ENCODE data around the gene GALNT18. TPM values are rescaled to one million over a fixed set of nuclear protein-coding genes. Genes with fewer than 3 reads are reported as not detected.

The GALNT18 gene
- total and polyA plus RNA-seq, 2 donors (not counting 3 experiments of a cell fraction or from before 2014, with no cell fraction given): 0.17 to 0.18 TPM

- H2AFZ ChIP-seq (ENCODE audit: low read depth, low read length): no peak overlapping the region
- no peaks in the 10 kb centered on the region for H3K9me3 ChIP-seq (replicated peaks; ENCODE audit: control insufficient read depth, insufficient read depth, low read length)
- dilution Hi-C loops (cut with MboI; ENCODE audit: extremely low pct_ligation_motif_present, low sequenced_read_pairs): no loop called here
- no peaks in the 10 kb centered on the region for H3K4me1 ChIP-seq (ENCODE audit: control insufficient read depth, extremely low read depth, insufficient read depth, low read length)
- no peaks in the 10 kb centered on the region for H4K20me1 ChIP-seq (replicated peaks; ENCODE audit: control insufficient read depth, extremely low read depth, insufficient read depth, low read length)
- H3K36me3 ChIP-seq (ENCODE audit: control insufficient read depth in 2 of 2, extremely low read depth in 1 of 2, insufficient read depth in 2 of 2, low read length in 2 of 2): no peaks in the 10 kb centered on the region
- H3K9me1 ChIP-seq (replicated peaks; ENCODE audit: control insufficient read depth, extremely low read depth, insufficient read depth, low read length): no peaks in the 10 kb centered on the region
- intact Hi-C loops (cut with micrococcal nuclease): no loop called here
- FAIRE-seq (no peak), DNase-seq (ENCODE audit: low read depth, low spot score) (no peak)
- H3K79me2 ChIP-seq (ENCODE audit: control insufficient read depth, insufficient read depth, low read length): no peaks in the 10 kb centered on the region
- ChIA-PET POLR2A (no interaction called here), CTCF (no interaction called here)
- no peak overlapping the region for H3K4me2 ChIP-seq (ENCODE audit: insufficient read depth, low read length)
- no peaks in the 10 kb centered on the region for H3K27me3 ChIP-seq (ENCODE audit: control insufficient read depth in 2 of 2, insufficient read depth in 2 of 2, low read length in 2 of 2)
- no peak overlapping the region for H3K27ac ChIP-seq (ENCODE audit: insufficient read depth, low read depth, low read length)
- no peak overlapping the region for H3K4me3 ChIP-seq (replicated peaks in 1 of 3; ENCODE audit: insufficient read depth in 1 of 3, low read depth in 1 of 3, low read length in 3 of 3)
- TF ChIP-seq CTCF (IDR thresholded peaks at IDR 0.05; ENCODE audit: extremely low read depth in 1 of 2, insufficient read depth in 1 of 2, low read depth in 1 of 2, low read length in 2 of 2): no peak
- TF ChIP-seq MAX (IDR thresholded peaks at IDR 0.05; ENCODE audit: insufficient read depth, insufficient read length): no peak
- no peak for TF ChIP-seq GATA2 (IDR thresholded peaks at IDR 0.05; ENCODE audit: insufficient read depth, insufficient read length, low read depth, low read length)
- TF ChIP-seq FOS (IDR thresholded peaks at IDR 0.05; ENCODE audit: borderline replicate concordance, insufficient read depth, low read length): no peak
- no peak for TF ChIP-seq POLR2AphosphoS5 (IDR thresholded peaks at IDR 0.05; ENCODE audit: insufficient read depth, low read depth, low read length)
- no peak for TF ChIP-seq MYC (IDR thresholded peaks at IDR 0.05; ENCODE audit: low read depth, low read length)
- BruUV-seq (replicated peaks): no TSS peak
- H3K9ac ChIP-seq (replicated peaks; ENCODE audit: extremely low read depth, insufficient read depth, low read length): no peak overlapping the region
Measured at GRCh38 chr11:11537871-11538270, 83.9 kb downstream of the GALNT18 start.

- H3K4me3 ChIP-seq (replicated peaks in 1 of 3; ENCODE audit: insufficient read depth in 1 of 3, low read depth in 1 of 3, low read length in 3 of 3): no peak overlapping the region
- TF ChIP-seq JUN (IDR thresholded peaks at IDR 0.05; ENCODE audit: borderline replicate concordance, insufficient read depth, insufficient read length, low read depth) (no peak), FOS (IDR thresholded peaks at IDR 0.05; ENCODE audit: borderline replicate concordance, insufficient read depth, low read length) (no peak)
- H4K20me1 ChIP-seq (replicated peaks; ENCODE audit: control insufficient read depth, extremely low read depth, insufficient read depth, low read length): no peaks in the 10 kb centered on the region
- BruUV-seq (replicated peaks): no TSS peak
- FAIRE-seq: no peak
- H3K36me3 ChIP-seq (ENCODE audit: control insufficient read depth in 2 of 2, extremely low read depth in 1 of 2, insufficient read depth in 2 of 2, low read length in 2 of 2): no peaks in the 10 kb centered on the region
- no peaks in the 10 kb centered on the region for H3K9me3 ChIP-seq (replicated peaks; ENCODE audit: control insufficient read depth, insufficient read depth, low read length)
- H3K9ac ChIP-seq (replicated peaks; ENCODE audit: extremely low read depth, insufficient read depth, low read length): no peak overlapping the region
- POLR2A ChIA-PET: no interaction called here
- H3K4me2 ChIP-seq (ENCODE audit: insufficient read depth, low read length): no peak overlapping the region
- H3K9me1 ChIP-seq (replicated peaks; ENCODE audit: control insufficient read depth, extremely low read depth, insufficient read depth, low read length): no peaks in the 10 kb centered on the region
- no peaks in the 10 kb centered on the region for H3K4me1 ChIP-seq (ENCODE audit: control insufficient read depth, extremely low read depth, insufficient read depth, low read length)
- no peaks in the 10 kb centered on the region for H3K79me2 ChIP-seq (ENCODE audit: control insufficient read depth, insufficient read depth, low read length)
- DNase-seq (ENCODE audit: low read depth, low spot score): no peak
- H3K27me3 ChIP-seq (ENCODE audit: control insufficient read depth in 2 of 2, insufficient read depth in 2 of 2, low read length in 2 of 2): no peaks in the 10 kb centered on the region
- H3K27ac ChIP-seq (ENCODE audit: insufficient read depth, low read depth, low read length): no peak overlapping the region
- CTCF ChIA-PET: no interaction called here
- dilution Hi-C loops (cut with MboI; ENCODE audit: extremely low pct_ligation_motif_present, low sequenced_read_pairs): no loop called here
- H2AFZ ChIP-seq (ENCODE audit: low read depth, low read length): no peak overlapping the region
- intact Hi-C loops (cut with micrococcal nuclease): no loop called here
Measured at GRCh38 chr11:11537372-11537771, 84.4 kb downstream of the GALNT18 start.

All from endothelial cell of umbilical vein (primary cell).